ENCODE results near the gene CCNY.

Gene CCNY

DNA sequence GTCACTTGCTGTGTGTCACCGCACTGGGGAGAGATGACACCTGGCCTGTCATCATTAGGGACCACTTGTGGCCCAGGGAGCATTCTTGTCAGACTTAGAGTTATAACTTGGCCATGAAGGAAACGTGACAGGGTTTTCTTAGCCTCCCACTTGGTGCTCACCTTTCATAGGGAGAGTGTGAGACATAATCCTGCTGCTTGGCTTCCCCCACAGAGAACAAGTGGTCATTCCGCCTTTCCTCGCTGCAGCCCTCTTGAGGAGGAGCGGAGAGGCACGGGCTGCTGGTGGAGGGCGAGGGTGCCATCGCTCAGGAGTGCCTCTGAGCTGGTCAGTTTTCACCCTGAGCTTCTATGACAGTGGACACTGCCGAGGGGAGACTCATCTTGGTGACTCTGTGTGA is 143.8 kb downstream of the CCNY start:
- Histone ChIP-seq H2BK15ac (ENCODE audit: low read depth, poor library complexity, severe bottlenecking) (no peak overlapping the region), H3K9me3 (ENCODE audit: control insufficient read depth, low read length) (no peaks in the 10 kb centered on the region), H3K4me1 (ENCODE audit: control insufficient read depth, insufficient read depth, low read depth, low read length) (no peaks in the 10 kb centered on the region), H3K9ac (ENCODE audit: low read length) (no peak overlapping the region), H3K27ac (ENCODE audit: low read length, poor library complexity, severe bottlenecking) (no peak overlapping the region), H3K4me3 (ENCODE audit: insufficient read depth in 1 of 2, low read depth in 1 of 2, low read length in 2 of 2) (no peak overlapping the region), H3K14ac (ENCODE audit: low read length in 2 of 2) (no peak overlapping the region), H3K23ac (ENCODE audit: low read length in 2 of 2) (no peak overlapping the region), H3K18ac (ENCODE audit: low read depth in 1 of 2, low read length in 2 of 2) (no peak overlapping the region), H2AFZ (ENCODE audit: low read depth, low read length) (no peak overlapping the region), H3K36me3 (ENCODE audit: control insufficient read depth in 1 of 2, insufficient read depth in 2 of 2, low read depth in 1 of 2, low read length in 2 of 2) (peaks cover 0 to 14% of the 10 kb centered on the region in 2 experiments), H2AK5ac (ENCODE audit: low read length, severe bottlenecking) (no peak overlapping the region), H2BK5ac (ENCODE audit: low read depth, low read length, poor library complexity, severe bottlenecking) (no peak overlapping the region), H3K79me1 (replicated peaks; ENCODE audit: low read length, poor library complexity, severe bottlenecking) (peaks cover 9% of the 10 kb centered on the region), H3K4me2 (ENCODE audit: low read length, poor library complexity, severe bottlenecking) (no peak overlapping the region), H3K4ac (ENCODE audit: low read depth in 1 of 2, low read length in 2 of 2) (no peak overlapping the region), H4K8ac (ENCODE audit: low read length) (no peak overlapping the region), H4K91ac (ENCODE audit: low read length) (no peak overlapping the region), H2BK12ac (ENCODE audit: low read length in 2 of 2) (no peak overlapping the region), H3K27me3 (ENCODE audit: control insufficient read depth in 1 of 2, insufficient read depth in 1 of 2, low read length in 2 of 2) (no peaks in the 10 kb centered on the region), H2BK120ac (ENCODE audit: low read depth, low read length) (no peak overlapping the region)
- WGBS, result 87% methylated on average over 9 of the region's 9 CpGs
- no peak for DNase-seq

DNA sequence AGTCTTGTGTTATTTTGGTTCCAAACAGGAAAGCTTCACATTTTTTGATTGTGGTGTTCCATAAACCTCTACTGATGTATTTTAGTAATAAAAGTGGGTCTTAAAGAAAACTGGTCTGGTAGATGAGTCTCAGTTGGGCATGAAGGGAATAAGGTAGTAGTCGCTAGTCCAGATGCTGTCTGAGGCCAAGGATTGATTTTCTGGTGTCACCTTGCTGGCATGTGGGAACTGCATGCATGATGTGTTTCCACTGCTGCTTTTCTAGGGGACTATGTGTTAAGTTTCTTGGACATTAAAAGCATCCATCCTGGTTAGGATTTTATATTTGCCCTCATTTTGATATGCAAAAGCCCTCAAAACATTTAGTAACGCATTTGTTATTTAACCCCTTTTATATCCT is 145.1 kb downstream of the CCNY start:
- H3K4me2 ChIP-seq (ENCODE audit: low read length, poor library complexity, severe bottlenecking), result no peak overlapping the region
- no peak overlapping the region for H3K23ac ChIP-seq (ENCODE audit: low read length in 2 of 2)
- H2BK15ac ChIP-seq (ENCODE audit: low read depth, poor library complexity, severe bottlenecking), result no peak overlapping the region
- H3K27ac ChIP-seq (ENCODE audit: low read length, poor library complexity, severe bottlenecking), result no peak overlapping the region
- peaks cover 11% of the 10 kb centered on the region for H3K79me1 ChIP-seq (replicated peaks; ENCODE audit: low read length, poor library complexity, severe bottlenecking)
- no peak overlapping the region for H2AFZ ChIP-seq (ENCODE audit: low read depth, low read length)
- no peak overlapping the region for H2AK5ac ChIP-seq (ENCODE audit: low read length, severe bottlenecking)
- no peak for DNase-seq
- H3K27me3 ChIP-seq (ENCODE audit: control insufficient read depth in 1 of 2, insufficient read depth in 1 of 2, low read length in 2 of 2), result no peaks in the 10 kb centered on the region
- no peak overlapping the region for H3K4me3 ChIP-seq (ENCODE audit: insufficient read depth in 1 of 2, low read depth in 1 of 2, low read length in 2 of 2)
- H3K4me1 ChIP-seq (ENCODE audit: control insufficient read depth, insufficient read depth, low read depth, low read length), result no peaks in the 10 kb centered on the region
- no peak overlapping the region for H2BK5ac ChIP-seq (ENCODE audit: low read depth, low read length, poor library complexity, severe bottlenecking)
- H3K14ac ChIP-seq (ENCODE audit: low read length in 2 of 2), result no peak overlapping the region
- H2BK12ac ChIP-seq (ENCODE audit: low read length in 2 of 2), result no peak overlapping the region
- no peak overlapping the region for H4K8ac ChIP-seq (ENCODE audit: low read length)
- no peaks in the 10 kb centered on the region for H3K9me3 ChIP-seq (ENCODE audit: control insufficient read depth, low read length)
- H3K36me3 ChIP-seq (ENCODE audit: control insufficient read depth in 1 of 2, insufficient read depth in 2 of 2, low read depth in 1 of 2, low read length in 2 of 2), result peaks cover 0 to 22% of the 10 kb centered on the region in 2 experiments
- no peak overlapping the region for H3K18ac ChIP-seq (ENCODE audit: low read depth in 1 of 2, low read length in 2 of 2)
- H4K91ac ChIP-seq (ENCODE audit: low read length), result no peak overlapping the region
- H3K9ac ChIP-seq (ENCODE audit: low read length), result no peak overlapping the region
- H3K4ac ChIP-seq (ENCODE audit: low read depth in 1 of 2, low read length in 2 of 2), result no peak overlapping the region
- H2BK120ac ChIP-seq (ENCODE audit: low read depth, low read length), result no peak overlapping the region
- 99% methylated on average over 2 of the region's 2 CpGs for WGBS

DNA sequence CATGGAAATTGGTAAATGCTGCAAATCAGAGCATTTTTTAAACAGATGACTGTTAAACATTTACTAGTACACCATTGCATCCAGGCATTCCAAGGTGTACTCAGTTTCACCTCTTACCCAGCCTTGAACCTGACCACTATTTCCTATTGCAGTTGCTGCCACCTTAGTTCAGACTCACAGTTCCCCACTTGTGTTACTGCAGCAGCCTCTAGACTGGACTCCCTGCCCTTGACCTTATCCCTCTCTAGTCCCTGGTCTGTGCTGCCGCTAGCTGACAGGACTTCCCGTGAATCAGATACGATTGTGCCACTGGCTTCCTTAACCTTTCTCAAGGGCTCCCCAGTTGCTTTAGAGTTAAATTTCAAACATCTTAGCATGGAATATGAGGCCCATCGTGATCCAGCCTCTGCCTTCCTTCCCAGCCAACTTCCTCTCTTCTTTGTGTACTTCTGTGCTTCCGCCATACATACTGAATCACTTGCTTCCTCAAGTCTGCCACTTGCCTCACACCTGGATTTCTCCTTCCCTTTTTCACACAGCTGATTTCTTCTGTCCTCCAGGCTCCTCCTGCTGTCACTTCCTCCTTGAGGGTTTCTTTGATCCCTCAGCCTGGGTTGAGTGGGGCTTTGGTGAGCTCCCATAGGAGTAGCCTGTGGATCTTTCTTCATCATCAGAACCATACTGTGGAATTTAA is 150.1 kb downstream of the CCNY start:
- H3K4me2 ChIP-seq (ENCODE audit: low read length, poor library complexity, severe bottlenecking), result no peak overlapping the region
- H3K36me3 ChIP-seq (ENCODE audit: control insufficient read depth in 1 of 2, insufficient read depth in 2 of 2, low read depth in 1 of 2, low read length in 2 of 2), result peaks cover 12 to 44% of the 10 kb centered on the region in 2 experiments
- no peak overlapping the region for H2BK120ac ChIP-seq (ENCODE audit: low read depth, low read length)
- H2AFZ ChIP-seq (ENCODE audit: low read depth, low read length), result no peak overlapping the region
- no peak overlapping the region for H3K9ac ChIP-seq (ENCODE audit: low read length)
- H3K4me1 ChIP-seq (ENCODE audit: control insufficient read depth, insufficient read depth, low read depth, low read length), result peaks cover 5% of the 10 kb centered on the region
- no peak overlapping the region for H3K18ac ChIP-seq (ENCODE audit: low read depth in 1 of 2, low read length in 2 of 2)
- H4K8ac ChIP-seq (ENCODE audit: low read length), result no peak overlapping the region
- peaks cover 21% of the 10 kb centered on the region for H3K79me1 ChIP-seq (replicated peaks; ENCODE audit: low read length, poor library complexity, severe bottlenecking)
- 92% methylated on average over 5 of the region's 5 CpGs for WGBS
- no peak overlapping the region for H3K4ac ChIP-seq (ENCODE audit: low read depth in 1 of 2, low read length in 2 of 2)
- no peak overlapping the region for H2AK5ac ChIP-seq (ENCODE audit: low read length, severe bottlenecking)
- no peak overlapping the region for H2BK15ac ChIP-seq (ENCODE audit: low read depth, poor library complexity, severe bottlenecking)
- H3K14ac ChIP-seq (ENCODE audit: low read length in 2 of 2), result no peak overlapping the region
- H3K9me3 ChIP-seq (ENCODE audit: control insufficient read depth, low read length), result no peaks in the 10 kb centered on the region
- no peak overlapping the region for H3K4me3 ChIP-seq (ENCODE audit: insufficient read depth in 1 of 2, low read depth in 1 of 2, low read length in 2 of 2)
- no peak overlapping the region for H2BK12ac ChIP-seq (ENCODE audit: low read length in 2 of 2)
- no peak for DNase-seq
- H3K23ac ChIP-seq (ENCODE audit: low read length in 2 of 2), result no peak overlapping the region
- H4K91ac ChIP-seq (ENCODE audit: low read length), result no peak overlapping the region
- H2BK5ac ChIP-seq (ENCODE audit: low read depth, low read length, poor library complexity, severe bottlenecking), result no peak overlapping the region
- H3K27me3 ChIP-seq (ENCODE audit: control insufficient read depth in 1 of 2, insufficient read depth in 1 of 2, low read length in 2 of 2), result no peaks in the 10 kb centered on the region
- H3K27ac ChIP-seq (ENCODE audit: low read length, poor library complexity, severe bottlenecking), result no peak overlapping the region

DNA sequence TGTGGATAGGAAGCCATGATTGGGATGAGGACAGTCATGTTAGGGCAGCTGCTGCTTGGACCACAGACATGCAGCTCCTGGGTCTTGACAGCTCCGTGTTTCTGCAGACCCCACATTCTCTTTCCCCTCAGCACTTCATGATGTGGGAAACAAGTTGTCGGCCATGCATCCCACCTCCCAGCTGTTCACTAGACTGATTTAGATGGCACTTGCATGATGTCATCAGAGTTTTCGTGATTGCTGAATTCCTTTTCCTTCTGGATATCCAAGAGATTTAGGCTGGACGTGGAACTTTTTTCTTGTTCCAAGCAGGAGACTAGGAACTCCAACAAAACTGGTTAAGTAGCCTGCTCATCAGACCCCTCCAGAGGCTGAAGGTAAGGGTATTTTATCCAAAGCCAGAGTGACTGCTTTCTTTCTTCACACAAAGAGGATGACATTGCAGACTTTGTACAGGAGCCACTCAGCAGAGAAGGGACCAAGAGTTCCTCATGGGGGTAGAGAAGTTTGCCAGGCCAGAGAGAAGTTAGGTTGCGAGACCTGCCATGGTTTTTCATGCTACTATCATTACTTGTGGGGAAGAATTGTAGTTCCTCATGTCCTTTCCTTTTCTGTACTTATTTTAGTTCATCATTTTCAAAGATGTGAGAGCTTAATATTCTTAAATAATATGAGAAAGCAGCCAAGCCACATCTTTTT is 151.2 kb downstream of the CCNY start:
- H3K23ac ChIP-seq (ENCODE audit: low read length in 2 of 2), result no peak overlapping the region
- no peak overlapping the region for H2BK15ac ChIP-seq (ENCODE audit: low read depth, poor library complexity, severe bottlenecking)
- WGBS, result 80% methylated on average over 4 of the region's 5 CpGs
- H2BK12ac ChIP-seq (ENCODE audit: low read length in 2 of 2), result no peak overlapping the region
- H3K4me2 ChIP-seq (ENCODE audit: low read length, poor library complexity, severe bottlenecking), result no peak overlapping the region
- no peaks in the 10 kb centered on the region for H3K27me3 ChIP-seq (ENCODE audit: control insufficient read depth in 1 of 2, insufficient read depth in 1 of 2, low read length in 2 of 2)
- H3K9ac ChIP-seq (ENCODE audit: low read length), result no peak overlapping the region
- no peak overlapping the region for H2AK5ac ChIP-seq (ENCODE audit: low read length, severe bottlenecking)
- no peak overlapping the region for H3K14ac ChIP-seq (ENCODE audit: low read length in 2 of 2)
- no peak overlapping the region for H2AFZ ChIP-seq (ENCODE audit: low read depth, low read length)
- peaks cover 5% of the 10 kb centered on the region for H3K4me1 ChIP-seq (ENCODE audit: control insufficient read depth, insufficient read depth, low read depth, low read length)
- no peaks in the 10 kb centered on the region for H3K9me3 ChIP-seq (ENCODE audit: control insufficient read depth, low read length)
- no peak overlapping the region for H3K4me3 ChIP-seq (ENCODE audit: insufficient read depth in 1 of 2, low read depth in 1 of 2, low read length in 2 of 2)
- H2BK5ac ChIP-seq (ENCODE audit: low read depth, low read length, poor library complexity, severe bottlenecking), result no peak overlapping the region
- H4K8ac ChIP-seq (ENCODE audit: low read length), result peak overlapping the region; percentile 51
- no peak overlapping the region for H3K27ac ChIP-seq (ENCODE audit: low read length, poor library complexity, severe bottlenecking)
- H3K79me1 ChIP-seq (replicated peaks; ENCODE audit: low read length, poor library complexity, severe bottlenecking), result peaks cover 24% of the 10 kb centered on the region
- H3K18ac ChIP-seq (ENCODE audit: low read depth in 1 of 2, low read length in 2 of 2), result no peak overlapping the region
- peak; percentile 12 for DNase-seq
- peaks cover 15 to 44% of the 10 kb centered on the region in 2 experiments for H3K36me3 ChIP-seq (ENCODE audit: control insufficient read depth in 1 of 2, insufficient read depth in 2 of 2, low read depth in 1 of 2, low read length in 2 of 2)
- no peak overlapping the region for H3K4ac ChIP-seq (ENCODE audit: low read depth in 1 of 2, low read length in 2 of 2)
- no peak overlapping the region for H4K91ac ChIP-seq (ENCODE audit: low read length)
- no peak overlapping the region for H2BK120ac ChIP-seq (ENCODE audit: low read depth, low read length)
